A673 (cell line): ENCODE results near the gene PTPRR.

ENCODE experiments used
- EZH2 ChIP-seq: fragments of 200-600 bp; sonication (generic); IDR thresholded peaks from 2 replicates; pipeline ENCODE4 v1.6.1; 2017; ENCODE audit warnings: borderline replicate concordance, low read depth, mild to moderate bottlenecking, mixed read lengths, antibody characterized with exemption, low read length; ENCODE audit not compliant: poor library complexity, severe bottlenecking
- TF ChIP-seq, protein P1 (sequence below): fragments of 300-800, 200-600 bp; sonication (generic); conservative IDR thresholded peaks from 2 replicates; pipeline ENCODE4 v1.5.1; 2017; ENCODE audit warnings: low read depth, mild to moderate bottlenecking, antibody characterized with exemption, low read length, moderate library complexity, mixed read lengths

DNA sequence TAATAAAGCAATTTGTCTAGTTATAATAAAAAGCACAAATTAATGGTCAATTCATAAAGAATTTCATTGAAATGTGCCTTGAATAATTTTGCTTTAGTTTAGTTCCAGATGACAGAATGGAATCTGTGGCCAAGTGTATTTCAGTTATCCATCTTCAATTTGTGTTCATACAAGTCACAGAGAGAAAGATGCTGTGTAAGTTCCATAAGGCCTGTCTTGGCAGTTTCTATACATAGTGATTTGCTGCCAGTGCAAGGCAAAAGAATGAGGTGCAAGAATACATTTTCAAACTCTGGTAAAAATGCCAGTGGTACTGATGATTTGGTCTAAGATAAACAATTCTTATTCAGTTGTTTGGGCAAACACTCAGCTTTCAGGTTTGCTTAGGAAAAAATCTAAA is 149.0 kb downstream of the PTPRR start:
- TF ChIP-seq, protein P1, sequence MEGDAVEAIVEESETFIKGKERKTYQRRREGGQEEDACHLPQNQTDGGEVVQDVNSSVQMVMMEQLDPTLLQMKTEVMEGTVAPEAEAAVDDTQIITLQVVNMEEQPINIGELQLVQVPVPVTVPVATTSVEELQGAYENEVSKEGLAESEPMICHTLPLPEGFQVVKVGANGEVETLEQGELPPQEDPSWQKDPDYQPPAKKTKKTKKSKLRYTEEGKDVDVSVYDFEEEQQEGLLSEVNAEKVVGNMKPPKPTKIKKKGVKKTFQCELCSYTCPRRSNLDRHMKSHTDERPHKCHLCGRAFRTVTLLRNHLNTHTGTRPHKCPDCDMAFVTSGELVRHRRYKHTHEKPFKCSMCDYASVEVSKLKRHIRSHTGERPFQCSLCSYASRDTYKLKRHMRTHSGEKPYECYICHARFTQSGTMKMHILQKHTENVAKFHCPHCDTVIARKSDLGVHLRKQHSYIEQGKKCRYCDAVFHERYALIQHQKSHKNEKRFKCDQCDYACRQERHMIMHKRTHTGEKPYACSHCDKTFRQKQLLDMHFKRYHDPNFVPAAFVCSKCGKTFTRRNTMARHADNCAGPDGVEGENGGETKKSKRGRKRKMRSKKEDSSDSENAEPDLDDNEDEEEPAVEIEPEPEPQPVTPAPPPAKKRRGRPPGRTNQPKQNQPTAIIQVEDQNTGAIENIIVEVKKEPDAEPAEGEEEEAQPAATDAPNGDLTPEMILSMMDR = no peak
- TF ChIP-seq EZH2 = no peak
